ENCODE measurements around the gene HEXB.

- TF ChIP-seq, protein P1, sequence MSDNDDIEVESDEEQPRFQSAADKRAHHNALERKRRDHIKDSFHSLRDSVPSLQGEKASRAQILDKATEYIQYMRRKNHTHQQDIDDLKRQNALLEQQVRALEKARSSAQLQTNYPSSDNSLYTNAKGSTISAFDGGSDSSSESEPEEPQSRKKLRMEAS (IDR thresholded peaks at IDR 0.05), result no peak
- no peak for TF ChIP-seq NFIC (IDR thresholded peaks at IDR 0.05)
- TF ChIP-seq REST (IDR thresholded peaks at IDR 0.05; ENCODE audit: low read depth), result no peak
- no peak for TF ChIP-seq CEBPB (IDR thresholded peaks at IDR 0.05)
These were observed 81.4 kb downstream of the HEXB start for GRCh38 chr5:74766418-74766848.
